HG02981 (cell line): Measurements from ENCODE around the gene CD69.
A peak's percentile ranks its signal among the peaks of the same experiment; 100 is the strongest.

Experiments used
- ATAC-seq: cut with Tn5 transposase; IDR thresholded peaks from one replicate; pipeline ENCODE4 v1.9.1; 2021; ENCODE audit warnings: mild to moderate bottlenecking, moderate library complexity; ENCODE audit not compliant: unreplicated experiment

CD69 gene

DNA sequence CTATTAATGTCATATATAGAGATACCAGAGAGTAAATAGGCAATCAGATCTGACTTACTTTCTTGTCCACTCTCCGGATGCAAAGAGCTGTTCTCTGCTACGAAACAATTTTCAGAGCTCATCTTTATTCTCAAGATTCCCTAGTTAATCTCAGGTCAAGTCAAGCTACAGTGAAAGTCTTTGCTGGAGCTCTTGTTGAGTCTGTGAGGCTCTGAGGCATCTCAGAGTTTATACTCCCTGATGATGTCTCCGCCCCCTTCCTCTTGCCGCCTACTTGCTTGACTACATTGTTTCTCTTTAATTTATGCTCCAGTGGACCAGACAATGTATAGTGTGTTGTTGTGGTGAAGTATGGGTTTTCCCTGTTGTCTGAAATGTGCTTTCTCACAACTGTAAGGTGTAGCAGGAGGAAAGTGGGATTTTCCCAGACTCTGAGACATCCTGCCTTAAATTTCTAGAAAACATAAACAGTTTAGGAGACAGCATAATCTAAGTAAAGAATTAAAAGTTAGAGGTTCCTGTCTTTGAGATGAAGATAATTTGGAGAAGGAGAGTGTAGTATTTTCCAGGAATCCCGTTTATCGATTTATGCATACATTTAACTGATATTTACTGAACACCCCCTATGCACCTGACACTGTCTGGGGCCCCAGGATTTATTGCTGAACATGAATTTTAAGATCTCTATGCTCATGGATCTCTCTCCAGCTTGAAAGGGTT, at the start of gene CD69:
Gene CD69 (minus strand): TSS at position 203 of the 720 bp plus-strand sequence. CDS start 81 bp downstream, at position 122.
- ATAC-seq: peak; percentile 33

DNA sequence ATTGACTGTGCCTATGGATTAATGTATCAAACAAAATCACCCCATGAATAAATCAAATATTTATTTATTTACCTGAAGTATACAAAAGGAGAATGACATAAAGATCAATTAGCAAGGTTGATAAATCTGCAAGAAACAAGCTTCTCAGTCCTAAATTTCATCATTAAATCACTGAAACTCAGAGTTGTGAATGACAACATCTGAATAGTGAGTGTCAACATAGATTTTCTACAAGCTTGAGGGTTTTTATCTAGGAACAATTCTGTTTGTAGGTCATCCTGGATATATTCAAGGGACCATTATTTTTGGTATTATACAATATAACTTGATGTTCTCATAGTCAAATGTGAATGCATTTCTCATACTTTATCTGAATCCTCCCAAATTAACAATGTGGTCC, 49.2 kb upstream of the CD69 start:
- no peak for ATAC-seq

DNA sequence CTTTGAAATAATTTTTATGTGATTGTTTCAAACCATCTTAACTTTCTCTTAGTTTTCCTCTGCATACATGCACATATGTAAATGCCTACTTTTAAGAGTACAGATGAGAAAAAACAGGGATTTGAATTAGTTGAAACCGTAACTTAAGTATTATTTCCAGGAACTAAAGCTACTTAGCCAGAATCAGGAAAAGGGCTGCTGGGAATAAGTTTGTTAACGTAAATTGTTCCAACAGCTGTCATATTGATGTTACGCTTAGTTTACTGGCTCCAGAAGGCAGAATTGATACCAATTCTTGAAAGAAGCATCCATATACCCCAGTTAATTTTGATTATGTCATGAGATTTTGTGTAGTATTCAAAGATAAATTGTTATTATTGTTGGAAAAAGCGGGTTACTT, 48.6 kb upstream of the CD69 start:
- no peak for ATAC-seq

DNA sequence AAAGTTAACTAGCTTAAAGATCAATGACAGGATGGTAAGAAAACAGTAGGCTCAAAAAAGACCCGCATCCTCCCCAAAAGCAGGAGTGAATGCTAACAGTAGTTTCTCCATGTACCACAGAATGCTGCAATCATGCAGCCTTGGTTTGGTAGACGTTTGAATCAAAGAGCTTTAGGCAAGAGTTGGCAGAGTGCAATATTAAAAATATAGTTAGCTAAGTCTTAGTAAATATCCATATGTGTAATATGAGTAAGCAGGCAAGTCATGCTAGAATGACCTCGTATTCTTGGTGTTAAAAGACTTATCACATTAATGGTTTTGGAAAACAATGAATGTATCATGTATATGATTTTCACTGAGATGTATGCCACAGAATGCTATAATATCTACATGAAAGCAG, 47.8 kb upstream of the CD69 start:
- ATAC-seq: no peak

DNA sequence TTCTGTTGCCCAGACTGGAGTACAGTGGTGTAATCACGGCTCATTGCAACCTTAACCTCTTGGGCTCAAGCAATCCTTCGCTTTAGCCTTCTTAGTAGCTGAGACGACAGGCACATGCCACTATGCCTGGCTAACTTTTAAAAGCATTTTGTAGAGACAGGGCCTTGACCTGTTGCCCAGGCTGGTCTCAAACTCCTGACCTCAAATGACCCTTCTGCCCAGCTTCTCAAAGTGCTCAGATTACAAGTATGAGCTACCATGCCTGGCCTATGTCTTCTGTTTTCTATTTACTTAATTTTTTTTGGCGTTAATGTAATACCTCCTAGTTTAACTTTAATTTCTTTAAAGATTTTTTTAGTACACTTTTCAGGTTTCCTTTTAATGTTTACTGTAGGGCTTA, 46.0 kb upstream of the CD69 start:
- no peak for ATAC-seq

DNA sequence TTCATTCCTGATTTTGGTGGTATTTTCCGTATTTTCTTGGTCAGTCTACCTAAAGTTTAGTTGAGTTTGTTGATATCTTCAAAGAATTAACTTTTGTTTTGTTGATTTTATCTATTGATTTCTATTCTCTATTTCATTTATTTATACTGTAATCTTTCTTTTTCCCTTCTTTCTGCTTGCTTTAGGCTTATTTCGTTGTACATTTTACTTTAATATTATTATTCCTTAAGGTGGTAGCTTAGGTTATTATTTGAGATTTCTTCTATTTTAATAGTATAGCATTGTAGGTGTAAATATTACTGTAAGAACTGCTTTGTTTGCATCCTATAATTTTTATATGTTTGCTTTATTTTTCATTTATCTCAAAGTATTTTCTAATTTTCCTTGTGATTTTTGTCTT, 45.2 kb upstream of the CD69 start:
- ATAC-seq: no peak

DNA sequence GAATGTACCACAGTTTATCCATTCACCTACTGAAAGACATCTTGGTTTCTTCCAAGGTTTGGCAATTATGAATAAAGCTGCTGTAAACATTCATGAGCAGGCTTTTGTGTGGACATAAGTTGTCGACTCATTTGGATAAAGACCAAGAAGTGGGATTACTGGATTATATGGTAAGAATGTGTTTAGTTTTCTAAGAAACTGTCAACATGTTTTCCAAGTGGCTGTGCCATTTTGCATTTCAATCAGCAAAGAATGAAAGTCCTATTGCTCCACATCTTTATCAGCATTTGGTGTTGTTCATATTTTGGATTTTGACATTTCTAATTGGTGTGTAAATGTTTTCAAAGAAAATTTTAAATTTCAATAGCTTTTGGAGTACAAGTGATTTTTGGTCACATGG, 39.3 kb upstream of the CD69 start:
- ATAC-seq: no peak

DNA sequence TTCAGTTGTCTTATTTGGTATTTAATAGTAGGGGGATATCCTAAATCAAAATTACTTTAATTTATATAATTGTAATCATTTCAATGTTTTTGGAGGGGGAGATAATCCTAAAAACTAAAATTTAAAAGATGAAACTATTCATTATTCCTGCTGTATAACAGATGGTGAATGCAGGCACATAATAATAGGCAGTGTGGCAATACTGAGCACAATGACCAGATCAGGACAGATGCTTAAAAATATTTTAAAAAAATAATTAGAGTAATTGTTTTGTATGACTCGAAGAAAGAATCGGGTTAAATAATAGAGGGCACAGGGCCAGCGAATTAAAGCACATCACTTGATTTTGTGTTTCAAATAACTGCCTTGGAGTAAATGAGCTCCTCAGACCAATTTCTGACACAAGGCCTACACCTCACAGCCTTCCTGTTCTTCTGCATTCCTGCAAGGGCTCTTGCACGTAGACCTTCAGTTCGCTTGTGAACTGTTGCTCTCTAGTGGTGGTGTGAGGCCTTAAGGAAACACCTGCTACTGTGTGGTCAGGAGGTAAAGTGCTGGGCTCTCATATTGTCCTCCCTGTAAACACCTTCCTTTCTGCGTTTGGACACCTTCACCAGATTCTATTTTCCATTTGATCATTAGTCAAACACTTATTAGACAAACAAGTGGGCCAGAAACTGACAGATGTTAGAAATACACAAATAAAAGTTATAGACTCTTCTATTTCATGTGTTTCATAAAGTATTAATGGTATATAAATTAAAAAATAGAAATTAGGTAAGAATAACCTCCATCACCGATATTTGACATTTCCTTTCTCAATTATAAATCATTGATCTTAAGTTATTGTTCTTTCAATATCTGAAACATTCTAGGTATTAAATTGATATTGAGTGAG, 37.3 kb upstream of the CD69 start:
- peak; percentile 94 for ATAC-seq

DNA sequence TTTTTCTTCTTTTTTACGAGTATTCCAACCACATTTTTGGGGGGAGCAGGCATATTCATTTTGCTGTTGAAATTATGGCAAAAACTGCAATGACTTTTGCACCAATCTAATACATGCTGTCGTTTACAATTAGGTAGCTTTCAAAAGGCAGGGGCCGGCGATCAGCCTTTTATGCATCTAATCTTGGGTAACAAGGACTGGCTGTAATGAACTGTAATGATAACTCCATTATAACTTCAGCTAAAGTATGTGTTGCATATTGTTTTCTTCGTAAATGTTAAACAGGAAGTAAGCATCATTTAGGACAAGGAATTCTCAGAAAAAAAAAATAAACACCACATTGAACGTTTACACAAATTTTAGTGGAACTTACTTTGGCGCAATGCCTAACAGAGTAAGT, 36.3 kb upstream of the CD69 start:
- no peak for ATAC-seq

DNA sequence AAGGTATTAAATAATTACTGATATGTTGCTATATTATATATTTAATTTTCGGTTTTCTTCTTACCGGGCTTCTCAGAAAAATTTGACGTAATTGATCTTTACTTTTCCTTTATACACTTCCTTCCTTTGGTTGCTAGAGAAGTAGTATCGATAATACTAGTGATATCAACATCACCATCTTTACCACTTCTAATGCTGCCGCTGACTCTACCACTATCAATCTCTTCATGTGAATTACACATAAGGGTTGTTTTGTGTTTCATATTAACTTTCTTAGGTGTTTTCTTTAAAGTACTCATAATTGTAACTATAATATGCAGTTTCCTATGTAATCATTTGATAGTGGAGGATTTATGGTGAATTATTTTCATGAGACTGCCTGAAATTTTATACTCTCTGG, 35.6 kb upstream of the CD69 start:
- no peak for ATAC-seq

DNA sequence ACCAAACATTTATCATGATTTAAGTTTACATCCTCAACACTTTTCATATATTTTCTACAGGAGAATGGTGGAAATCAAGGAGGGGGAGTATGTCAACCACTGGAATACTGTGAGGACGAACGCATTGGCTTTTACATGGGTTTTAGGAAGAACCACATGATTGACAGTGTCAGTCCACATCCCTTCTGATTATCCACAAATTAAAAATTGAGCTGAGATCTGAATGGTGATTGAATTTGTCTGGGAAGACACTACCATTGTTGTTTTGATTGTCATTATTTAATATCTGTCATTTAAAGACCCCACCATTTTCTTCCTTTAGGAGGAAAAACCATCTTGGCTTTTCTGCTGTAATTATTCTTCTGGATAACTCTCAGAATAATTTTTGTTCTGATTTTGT, 35.2 kb upstream of the CD69 start:
- ATAC-seq: no peak

DNA sequence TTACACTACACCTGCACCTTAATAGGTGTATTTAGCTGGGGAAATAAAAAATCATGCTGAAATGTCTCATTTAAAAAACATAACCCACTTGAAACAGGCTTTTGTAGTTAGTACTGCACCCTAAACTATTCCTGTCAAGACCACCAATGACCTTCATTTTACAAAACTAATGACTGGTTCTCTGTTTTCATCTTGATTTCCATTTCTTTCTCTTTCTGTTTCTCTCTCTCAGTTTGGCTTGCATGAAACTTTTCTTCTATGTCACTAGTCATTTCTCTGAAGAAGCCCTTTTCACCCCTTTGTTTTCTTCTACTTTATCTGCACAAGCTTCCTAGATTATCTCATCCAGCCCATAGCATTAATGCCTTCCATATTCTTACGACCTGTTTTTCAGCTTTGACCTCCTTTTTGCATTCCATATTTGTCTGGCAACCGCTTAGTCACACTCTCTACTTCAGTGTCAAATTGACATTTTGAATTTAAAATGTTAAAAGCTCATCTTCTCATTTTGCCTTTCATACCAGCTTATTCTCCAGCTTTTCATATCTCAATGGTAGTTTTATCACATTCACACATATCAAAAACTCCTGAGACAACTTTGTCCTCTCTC, 33.9 kb upstream of the CD69 start:
- ATAC-seq: no peak

DNA sequence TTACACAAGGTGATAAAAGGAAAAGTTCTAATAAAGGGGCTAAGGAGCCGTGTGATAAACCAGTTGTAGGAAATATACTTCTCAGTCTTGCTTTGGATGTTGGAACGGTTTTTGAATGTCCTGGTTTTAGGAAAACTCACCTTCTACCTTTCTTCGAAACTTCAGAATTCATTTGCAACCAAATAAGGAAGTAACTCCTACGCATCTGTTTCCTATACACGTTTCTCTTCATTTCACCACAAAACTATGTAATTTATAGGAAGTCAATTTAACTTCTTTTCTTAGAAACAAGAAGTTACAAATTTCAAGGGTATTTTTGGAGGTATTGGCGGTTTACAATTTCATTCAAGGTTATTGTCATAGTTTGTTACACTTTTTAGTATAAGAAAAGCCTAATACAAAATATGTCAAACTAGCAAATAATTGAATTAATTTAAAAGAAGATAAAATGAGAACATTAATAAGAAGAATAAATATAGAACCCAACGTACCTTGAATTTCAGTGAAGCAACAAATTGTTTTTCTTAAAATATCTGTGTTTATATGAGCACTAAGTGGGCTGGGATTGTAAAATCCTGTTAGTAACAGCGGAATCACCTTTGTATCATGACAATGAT, 33.2 kb upstream of the CD69 start:
- no peak for ATAC-seq

DNA sequence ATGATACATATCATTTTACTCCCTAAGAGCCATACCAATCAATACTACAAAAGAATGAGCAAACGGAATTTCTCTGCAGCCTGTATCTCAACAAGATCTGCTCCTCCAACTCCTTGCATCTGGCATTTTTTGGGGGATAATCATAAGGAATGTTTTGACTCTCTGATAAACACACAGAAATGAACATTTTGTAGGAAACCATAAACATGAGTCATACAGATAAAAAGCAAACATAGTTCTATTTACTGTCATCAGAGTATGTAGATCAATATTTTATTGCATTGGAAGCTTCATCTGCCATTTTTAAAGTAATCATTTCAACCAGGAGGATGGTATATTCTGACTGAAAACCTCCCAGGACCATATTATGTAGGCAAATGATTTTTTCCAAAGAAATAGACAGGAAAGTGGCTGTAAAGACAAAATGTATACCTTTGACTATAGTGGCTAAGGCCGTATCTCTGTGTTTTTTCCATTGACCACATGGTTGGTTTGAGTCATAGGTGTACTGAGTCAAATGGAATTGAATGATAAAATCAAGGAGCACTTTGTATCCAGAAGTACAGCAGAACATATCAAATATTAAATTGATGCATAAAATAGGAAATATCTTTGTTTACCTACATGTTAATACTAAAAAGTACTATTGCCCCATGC, 32.4 kb upstream of the CD69 start:
- ATAC-seq: no peak

DNA sequence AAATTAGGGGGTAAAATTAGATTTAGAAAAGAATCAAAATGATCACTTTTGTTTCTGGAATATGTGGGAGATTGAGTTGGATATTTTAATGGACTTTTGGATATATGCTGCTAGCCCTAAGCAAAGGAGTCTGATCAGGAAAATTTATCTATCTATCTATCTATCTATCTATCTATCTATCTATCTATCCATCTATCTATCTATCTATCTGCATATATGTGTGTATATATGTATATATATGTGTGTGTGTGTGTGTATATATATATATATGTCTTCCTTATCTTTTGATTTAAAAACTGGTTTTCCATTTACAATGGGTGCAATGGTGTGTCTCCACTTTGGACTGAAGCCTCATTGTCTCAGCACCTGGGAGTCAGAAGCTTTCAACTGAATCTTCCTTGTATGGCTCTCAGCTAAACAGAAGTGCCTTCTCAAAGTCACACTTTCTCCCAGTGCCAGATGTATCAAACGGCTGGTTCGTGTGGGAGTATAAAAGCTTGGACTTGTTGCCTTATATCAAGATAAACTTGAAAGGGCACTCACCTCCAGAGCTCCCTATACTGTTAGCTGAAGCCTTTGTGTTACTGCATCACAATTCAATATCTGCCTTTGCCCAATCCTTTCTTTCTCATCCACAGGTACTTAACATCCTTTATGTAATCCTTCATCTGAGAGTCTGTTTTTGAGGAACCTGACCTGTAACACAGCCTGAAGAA, 31.6 kb upstream of the CD69 start:
- ATAC-seq: no peak

DNA sequence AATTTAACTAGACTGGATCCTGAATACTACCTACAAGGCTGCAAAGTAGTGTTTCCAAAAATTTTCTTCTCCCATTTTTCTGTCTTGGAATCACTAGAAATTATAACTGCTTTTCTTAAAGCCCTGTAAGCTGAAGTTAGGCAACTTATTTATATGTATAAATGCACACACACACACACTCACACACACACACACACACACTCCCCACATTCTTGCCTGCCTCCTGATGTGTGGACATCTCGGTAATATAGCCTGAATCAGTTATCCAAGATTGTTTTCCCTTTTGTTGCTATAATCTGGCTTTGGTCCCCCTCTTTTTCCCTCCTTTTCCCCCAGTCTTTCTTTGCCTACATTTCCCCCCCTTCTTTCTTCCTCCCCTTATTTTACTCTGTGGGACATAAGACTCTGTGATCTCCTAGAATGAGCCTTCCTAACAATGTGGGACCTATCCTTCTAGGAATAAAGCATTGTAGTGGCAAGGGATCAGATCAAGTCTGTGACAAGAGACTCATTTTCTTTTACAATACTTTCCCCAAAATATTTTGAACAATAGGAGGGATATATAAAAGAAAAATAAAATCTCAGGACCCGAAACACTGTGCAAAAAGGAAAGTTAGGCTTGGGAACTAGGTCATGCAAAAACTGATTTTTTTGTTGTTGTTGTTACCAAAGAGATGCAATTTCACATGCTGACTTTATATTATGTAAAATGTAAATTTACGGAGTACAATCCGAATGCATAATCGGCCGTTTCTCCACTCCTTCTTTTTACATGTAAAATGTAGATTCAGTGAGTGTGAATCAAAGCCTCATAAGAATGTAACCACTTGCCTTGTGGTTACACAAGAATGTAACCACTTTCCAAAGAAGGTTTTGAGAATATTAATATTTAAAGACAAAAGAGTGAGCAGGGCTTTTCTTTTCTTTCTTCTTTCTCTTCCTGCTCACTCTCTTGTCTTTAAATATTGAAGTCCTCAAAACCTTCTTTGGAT, 26.3 kb upstream of the CD69 start:
- ATAC-seq: no peak

DNA sequence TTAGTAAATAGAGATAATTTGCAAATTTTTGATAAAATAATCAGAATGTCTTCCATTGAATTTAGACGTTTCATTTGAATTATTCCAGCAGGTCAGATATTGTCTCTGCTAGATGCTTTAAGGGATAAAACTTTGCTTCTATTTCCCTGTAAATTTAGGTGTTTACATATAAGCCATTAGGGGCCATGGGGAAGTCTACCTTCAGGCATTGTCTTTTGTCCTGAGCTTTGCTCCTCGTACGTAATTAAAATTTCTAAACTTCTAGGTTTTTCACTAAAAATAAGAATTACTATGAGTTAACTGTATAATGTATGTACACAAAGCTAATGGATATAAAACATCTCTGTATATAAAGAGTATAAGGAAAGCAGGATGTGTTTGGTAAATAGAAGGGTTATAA, 24.1 kb upstream of the CD69 start:
- ATAC-seq: no peak

DNA sequence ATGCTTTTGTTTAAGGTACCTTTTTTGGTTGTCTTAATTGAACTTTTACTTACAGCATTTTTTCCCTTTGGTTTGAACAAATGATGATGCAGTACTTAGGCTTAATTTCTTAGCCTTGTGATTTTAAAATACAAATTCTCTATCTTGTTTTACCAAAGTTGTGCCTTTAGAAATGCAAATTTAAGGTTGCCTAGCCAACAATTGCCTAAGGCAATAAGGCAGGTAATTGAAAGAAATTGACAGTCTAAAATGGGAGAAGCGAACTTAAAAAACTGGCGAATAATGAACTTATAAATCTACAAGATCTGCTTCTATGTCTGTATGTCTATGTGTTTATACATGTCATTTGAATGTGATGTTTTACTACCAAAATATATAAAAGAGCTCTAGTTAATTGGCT, 23.6 kb upstream of the CD69 start:
- ATAC-seq: no peak
